Endothelial cell of umbilical vein (primary cell): ENCODE measurements around the gene TTC21B. TPM values are rescaled to one million over a fixed set of nuclear protein-coding genes. Genes with fewer than 3 reads are reported as not detected.

Source experiments
- BruUV-seq: library from RNA; stranded (reverse); fragments of 400-500 nt; replicated peaks from 2 replicates; lab custom pipeline; 2021; lab: Mats Ljungman, UMichigan
- CTCF ChIA-PET: fragments of 300-600, 350-600 bp; sonication (Branson Sonifier 250); formaldehyde crosslinking; loops from one replicate; lab custom pipeline; 2021; ENCODE audit warnings: antibody characterized with exemption, inconsistent platforms; lab: Charles Lee
- POLR2A ChIA-PET: fragments of 300-600, 350-600 bp; sonication (Branson Sonifier 250); formaldehyde crosslinking; loops from one replicate; lab custom pipeline; 2021; ENCODE audit warnings: antibody characterized with exemption, inconsistent platforms; lab: Charles Lee
- DNase-seq: peaks from one replicate; pipeline ENCODE4 v3.0.0-alpha.2; 2011; ENCODE audit warnings: low read depth, low spot score
- FAIRE-seq: peaks from 2 replicates; lab custom pipeline; 2011; peaks lifted over from hg19 to GRCh38; lab: Jason Lieb, UNC
- H2AFZ ChIP-seq: 2 replicates; pipeline ENCODE4 v1.6.0; 2012; ENCODE audit warnings: low read depth, low read length, control low read depth, inconsistent platforms
- H3K27ac ChIP-seq: 2 replicates; pipeline ENCODE4 v1.5.1; 2011; ENCODE audit warnings: low read depth, mild to moderate bottlenecking, control low read depth, low read length, moderate library complexity; ENCODE audit not compliant: insufficient read depth
- H3K27me3 ChIP-seq, 2 experiments: 2 replicates each; pipeline versions ENCODE4 v1.6.0 to v1.6.1; 2011; ENCODE audit warnings: low read length in 2 of 2, mixed read lengths in 1 of 2; ENCODE audit not compliant: control insufficient read depth in 2 of 2, insufficient read depth in 2 of 2
- H3K36me3 ChIP-seq, 2 experiments: 2 replicates in 1 of 2; 3 replicates in 1 of 2; pipeline ENCODE4 v1.5.1; 2011; ENCODE audit warnings: low read length in 2 of 2, mild to moderate bottlenecking in 1 of 2, moderate library complexity in 1 of 2; ENCODE audit not compliant: control insufficient read depth in 2 of 2, insufficient read depth in 2 of 2; ENCODE audit errors: extremely low read depth in 1 of 2
- H3K4me1 ChIP-seq: 3 replicates; pipeline ENCODE4 v1.5.1; 2011; ENCODE audit warnings: mild to moderate bottlenecking, low read length; ENCODE audit not compliant: control insufficient read depth, insufficient read depth; ENCODE audit errors: extremely low read depth
- H3K4me2 ChIP-seq: 2 replicates; pipeline ENCODE4 v1.6.1; 2011; ENCODE audit warnings: low read length, control low read depth, mixed read lengths; ENCODE audit not compliant: insufficient read depth
- H3K4me3 ChIP-seq, 3 experiments: fragments of 200-600 bp in 1 of 3; sonication (generic), shearing (Covaris generic) in 1 of 3; replicated peaks in 1 of 3; 2 replicates each; pipeline ENCODE4 v1.5.1; 2011 to 2016; ENCODE audit warnings: control low read depth in 3 of 3, low read length in 3 of 3, mild to moderate bottlenecking in 2 of 3, inconsistent platforms in 1 of 3, low read depth in 1 of 3, moderate library complexity in 1 of 3; ENCODE audit not compliant: insufficient read depth in 1 of 3
- H3K79me2 ChIP-seq: 2 replicates; pipeline ENCODE4 v1.6.0; 2012; ENCODE audit warnings: low read length, inconsistent platforms; ENCODE audit not compliant: control insufficient read depth, insufficient read depth
- H3K9ac ChIP-seq: replicated peaks from 2 replicates; pipeline ENCODE3; 2011; ENCODE audit warnings: low read length, control low read depth; ENCODE audit not compliant: insufficient read depth; ENCODE audit errors: extremely low read depth
- H3K9me1 ChIP-seq: replicated peaks from 3 replicates; pipeline ENCODE4 v1.6.0; 2011; ENCODE audit warnings: mild to moderate bottlenecking, low read length; ENCODE audit not compliant: control insufficient read depth, insufficient read depth; ENCODE audit errors: extremely low read depth
- H3K9me3 ChIP-seq: replicated peaks from 2 replicates; pipeline ENCODE4 v1.5.1; 2012; ENCODE audit warnings: low read length, inconsistent platforms; ENCODE audit not compliant: control insufficient read depth, insufficient read depth
- H4K20me1 ChIP-seq: replicated peaks from 2 replicates; pipeline ENCODE3; 2011; ENCODE audit warnings: mild to moderate bottlenecking, low read length; ENCODE audit not compliant: control insufficient read depth, insufficient read depth; ENCODE audit errors: extremely low read depth
- CTCF ChIP-seq, 2 donors: IDR thresholded peaks; 1 replicate in 1 of 2; 2 replicates in 1 of 2; pipeline ENCODE4 v1.5.1; 2011; ENCODE audit warnings: low read length in 2 of 2, mild to moderate bottlenecking in 2 of 2, moderate library complexity in 2 of 2, control low read depth in 1 of 2, inconsistent platforms in 1 of 2, low read depth in 1 of 2; ENCODE audit not compliant: insufficient read depth in 1 of 2; ENCODE audit errors: extremely low read depth in 1 of 2
- FOS ChIP-seq: IDR thresholded peaks from 2 replicates; pipeline ENCODE4 v1.6.1; 2011; ENCODE audit warnings: mild to moderate bottlenecking, low read length, moderate library complexity, borderline replicate concordance; ENCODE audit not compliant: insufficient read depth
- GATA2 ChIP-seq: IDR thresholded peaks from 2 replicates; pipeline ENCODE4 v1.7.0; 2011; ENCODE audit warnings: low read depth, mild to moderate bottlenecking, moderate library complexity, mixed read lengths, low read length; ENCODE audit not compliant: insufficient read length, insufficient read depth
- JUN ChIP-seq: IDR thresholded peaks from 2 replicates; pipeline ENCODE4 v1.6.1; 2011; ENCODE audit warnings: borderline replicate concordance, low read depth; ENCODE audit not compliant: insufficient read length, insufficient read depth
- MAX ChIP-seq: IDR thresholded peaks from 2 replicates; pipeline ENCODE4 v1.6.1; 2011; ENCODE audit not compliant: insufficient read depth, insufficient read length
- MYC ChIP-seq: IDR thresholded peaks from one replicate; pipeline ENCODE4 v1.6.1; 2011; ENCODE audit warnings: mild to moderate bottlenecking, low read depth, low read length
- POLR2A ChIP-seq: IDR thresholded peaks from 2 replicates; pipeline ENCODE4 v1.6.1; 2012; ENCODE audit warnings: low read depth, mild to moderate bottlenecking, control low read depth, low read length
- dilution Hi-C: fragments of 300-500 bp; cut with MboI; formaldehyde crosslinking; loops from one replicate; pipeline ENCODE4 v1.15.0; 2019; ENCODE audit warnings: low sequenced_read_pairs; ENCODE audit not compliant: extremely low pct_ligation_motif_present
- intact Hi-C: fragments of 100-400 bp; cut with micrococcal nuclease; formaldehyde crosslinking; loops from one replicate; pipeline ENCODE4 v1.10.0; 2022
- polyA plus RNA-seq, 4 experiments: library from polyadenylated mRNA; depleted of rRNA in 3 of 4; stranded (reverse) in 3 of 4; unstranded in 1 of 4; fragments of >200 nt; gene quantifications; 2 replicates each; pipeline versions ENCODE4 v1.2.1 to v1.2.3, GENCODE V29; 2011 to 2012; ENCODE audit warnings: missing spikeins in 1 of 4
- total RNA-seq: library from RNA; stranded (reverse); gene quantifications from 2 replicates; pipeline ENCODE4 v1.2.3, GENCODE V29; 2021

Gene TTC21B
- total and polyA plus RNA-seq, 2 donors (not counting 3 experiments of a cell fraction or from before 2014, with no cell fraction given): 8.0 to 21.9 TPM

- Histone ChIP-seq H3K9me1 (no peaks in the 10 kb centered on the region), H3K4me3 (no peak overlapping the region), H3K4me1 (no peaks in the 10 kb centered on the region), H3K27ac (no peak overlapping the region), H3K79me2 (no peaks in the 10 kb centered on the region), H3K4me2 (no peak overlapping the region), H4K20me1 (no peaks in the 10 kb centered on the region), H2AFZ (no peak overlapping the region), H3K36me3 (no peaks in the 10 kb centered on the region), H3K9ac (no peak overlapping the region), H3K27me3 (peaks cover 0 to 1% of the 10 kb centered on the region in 2 experiments), H3K9me3 (no peaks in the 10 kb centered on the region)
- no peak for FAIRE-seq
- intact Hi-C loops (no loop called here), dilution Hi-C loops (no loop called here)
- no peak for DNase-seq
- CTCF ChIA-PET: interaction anchor here (0.9 to 5.6 kb wide), 4 partner anchors 9 to 157 kb away, joined by 3 to 35 read pairs (median 4); partner anchors contain the start of genes SCN1A and TTC21B
- no peak for TF ChIP-seq MAX
- no peak for TF ChIP-seq MYC
- TF ChIP-seq POLR2A: no peak
- no peak for TF ChIP-seq JUN
- BruUV-seq: no TSS peak
- POLR2A ChIA-PET: no interaction called here
Measured at GRCh38 chr2:165970663-165971062, 17.1 kb upstream of the TTC21B start.

GRCh38 chr2:165969227-165969626 lies 15.7 kb upstream of the TTC21B start:
- no peaks in the 10 kb centered on the region for H3K36me3 ChIP-seq
- H3K9me1 ChIP-seq: no peaks in the 10 kb centered on the region
- H3K4me1 ChIP-seq: no peaks in the 10 kb centered on the region
- H3K27me3 ChIP-seq: peaks cover 0 to 1% of the 10 kb centered on the region in 2 experiments
- dilution Hi-C loops (no loop called here), intact Hi-C loops (loop anchor here (1.0 kb wide), 1 partner anchor 159 kb away; the partner anchor contains the start of gene SCN1A)
- H3K27ac ChIP-seq: no peak overlapping the region
- BruUV-seq: no TSS peak
- no peaks in the 10 kb centered on the region for H3K79me2 ChIP-seq
- peak; percentile 39 for DNase-seq
- POLR2A ChIA-PET: no interaction called here
- no peaks in the 10 kb centered on the region for H3K9me3 ChIP-seq
- H4K20me1 ChIP-seq: no peaks in the 10 kb centered on the region
- peak; percentile 15 for FAIRE-seq
- CTCF ChIA-PET: interaction anchor here (5.6 kb wide), 1 partner anchor 159 kb away, joined by 35 read pairs; the partner anchor contains the start of gene SCN1A
- no peak overlapping the region for H3K4me3 ChIP-seq
- no peak overlapping the region for H3K9ac ChIP-seq
- H2AFZ ChIP-seq: no peak overlapping the region
- TF ChIP-seq FOS (no peak), GATA2 (no peak), CTCF (IDR thresholded peaks at IDR 0.05; ENCODE audit: extremely low read depth in 1 of 2, insufficient read depth in 1 of 2, low read depth in 1 of 2, low read length in 2 of 2) (peak in 1 of 2 donors; percentile 7)
- H3K4me2 ChIP-seq: no peak overlapping the region
